Lower leg skin (tissue), 4 donors: ENCODE data around the gene MRM3. TPM values are rescaled to one million over a fixed set of nuclear protein-coding genes. Genes with fewer than 3 reads are reported as not detected.

Source experiments
- DNase-seq, 2 donors: peaks; one replicate each; pipeline ENCODE4 v3.0.0-alpha.2; 2019; ENCODE audit warnings: low spot score in 2 of 2
- H3K4me3 ChIP-seq: fragments of 200-600 bp; sonication (generic); 2 replicates; pipeline ENCODE4 v1.5.1; 2017; ENCODE audit warnings: mild to moderate bottlenecking, low read depth; ENCODE audit not compliant: poor library complexity, severe bottlenecking
- POLR2A ChIP-seq, 2 donors: fragments of 450-650 bp; IDR thresholded peaks; one replicate each; pipeline ENCODE4 v1.6.1; 2016 to 2017; ENCODE audit warnings: antibody characterized with exemption in 2 of 2, mild to moderate bottlenecking in 1 of 2, moderate library complexity in 1 of 2
- WGBS, 2 donors: methylation state at CpG; one replicate each; pipeline ENCODE4 v1.1.5; 2018; 5-methylcytosine and 5-hydroxymethylcytosine counted together
- intact Hi-C: fragments of 100-400 bp; cut with DNase I; formaldehyde crosslinking; loops from one replicate; pipeline ENCODE4 v1.15.0; 2023; ENCODE audit warnings: low total_unique reads
- total RNA-seq, 4 donors: library from RNA; depleted of rRNA; stranded (reverse); fragments of >200 nt; gene quantifications; one replicate each; pipeline ENCODE4 v1.1.0, GENCODE V29; 2016
- TF ChIP-seq, protein P1 (sequence below), 3 donors: fragments of 450-650 bp; IDR thresholded peaks; one replicate each; pipeline ENCODE4 v1.5.1; 2016; ENCODE audit warnings: antibody characterized with exemption in 3 of 3, mild to moderate bottlenecking in 3 of 3, moderate library complexity in 2 of 3

MRM3 gene
- total RNA-seq, 4 donors from 2014 or later, result 28.9 to 44.9 (median 35.8) TPM

DNA sequence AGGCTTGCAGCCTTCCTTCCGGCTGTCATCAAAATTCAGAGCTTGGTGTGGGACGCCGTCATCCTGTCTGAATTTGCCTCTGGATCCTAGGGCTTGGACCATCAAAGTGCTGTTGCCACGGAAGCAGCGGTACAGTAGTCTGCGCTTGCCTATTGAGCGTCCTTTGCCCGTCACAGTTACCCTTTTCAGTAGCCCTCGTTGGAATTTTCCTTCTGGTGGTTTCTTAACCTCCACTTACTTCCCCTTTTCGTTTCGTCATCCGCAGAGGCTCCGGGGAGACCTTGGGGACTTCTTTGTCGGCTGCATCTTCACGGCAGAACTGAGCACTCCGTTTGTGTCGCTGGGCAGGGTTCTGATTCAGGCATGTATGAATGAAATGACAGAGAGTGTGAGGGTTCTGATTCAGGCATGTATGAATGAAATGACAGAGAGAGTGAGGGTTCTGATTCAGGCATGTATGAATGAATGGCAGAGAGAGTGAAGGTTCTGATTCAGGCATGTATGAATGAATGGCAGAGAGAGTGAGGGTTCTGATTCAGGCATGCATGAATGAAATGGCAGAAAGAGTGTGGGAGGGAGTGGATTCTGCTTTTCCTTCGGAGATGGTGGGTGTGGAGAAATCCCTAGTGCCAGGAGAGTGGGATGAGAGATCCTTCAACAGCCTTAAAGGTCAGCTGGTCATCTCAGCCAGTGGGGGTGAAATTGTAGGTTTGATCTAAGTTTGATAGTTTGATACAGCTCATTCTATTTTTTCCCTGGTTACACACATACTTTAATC is 41.7 kb upstream of the MRM3 start:
- WGBS, 2 donors, result 82 to 84% methylated on average over 18 of the region's 18 CpGs
- intact Hi-C loops, result no loop called here
- no peak for DNase-seq
- H3K4me3 ChIP-seq, result no peak overlapping the region
- TF ChIP-seq, protein P1, sequence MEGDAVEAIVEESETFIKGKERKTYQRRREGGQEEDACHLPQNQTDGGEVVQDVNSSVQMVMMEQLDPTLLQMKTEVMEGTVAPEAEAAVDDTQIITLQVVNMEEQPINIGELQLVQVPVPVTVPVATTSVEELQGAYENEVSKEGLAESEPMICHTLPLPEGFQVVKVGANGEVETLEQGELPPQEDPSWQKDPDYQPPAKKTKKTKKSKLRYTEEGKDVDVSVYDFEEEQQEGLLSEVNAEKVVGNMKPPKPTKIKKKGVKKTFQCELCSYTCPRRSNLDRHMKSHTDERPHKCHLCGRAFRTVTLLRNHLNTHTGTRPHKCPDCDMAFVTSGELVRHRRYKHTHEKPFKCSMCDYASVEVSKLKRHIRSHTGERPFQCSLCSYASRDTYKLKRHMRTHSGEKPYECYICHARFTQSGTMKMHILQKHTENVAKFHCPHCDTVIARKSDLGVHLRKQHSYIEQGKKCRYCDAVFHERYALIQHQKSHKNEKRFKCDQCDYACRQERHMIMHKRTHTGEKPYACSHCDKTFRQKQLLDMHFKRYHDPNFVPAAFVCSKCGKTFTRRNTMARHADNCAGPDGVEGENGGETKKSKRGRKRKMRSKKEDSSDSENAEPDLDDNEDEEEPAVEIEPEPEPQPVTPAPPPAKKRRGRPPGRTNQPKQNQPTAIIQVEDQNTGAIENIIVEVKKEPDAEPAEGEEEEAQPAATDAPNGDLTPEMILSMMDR (IDR thresholded peaks at IDR 0.05), result no peak
- TF ChIP-seq POLR2A (IDR thresholded peaks at IDR 0.05), result no peak

GRCh38 chr17:742147-742793 is 39.9 kb upstream of the MRM3 start:
- no peak for DNase-seq
- 86 to 88% methylated on average over 11 of the region's 11 CpGs for WGBS, 2 donors
- no peak for TF ChIP-seq POLR2A (IDR thresholded peaks at IDR 0.05)
- TF ChIP-seq, protein P1 (IDR thresholded peaks at IDR 0.05), result no peak
- H3K4me3 ChIP-seq, result no peak overlapping the region
- intact Hi-C loops, result no loop called here

DNA sequence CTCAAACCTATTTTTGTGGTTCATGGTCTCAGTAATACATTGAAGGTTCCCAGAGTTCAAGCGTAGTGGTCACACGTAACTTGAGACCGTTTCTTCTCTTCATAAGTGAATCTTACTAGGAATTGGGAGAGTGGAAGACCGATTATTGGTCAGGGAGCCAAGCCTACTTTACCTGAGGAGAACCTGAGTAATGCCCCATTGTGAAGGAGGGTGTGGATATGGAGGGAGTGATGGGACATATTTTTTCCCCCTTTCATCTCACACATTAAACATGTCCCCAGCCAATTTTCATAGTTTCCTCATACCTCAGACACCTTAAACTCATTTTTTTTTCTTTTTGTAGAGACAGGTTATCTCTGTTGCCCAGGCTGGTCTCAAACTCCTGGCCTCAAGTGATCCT is 39.0 kb upstream of the MRM3 start:
- intact Hi-C loops, result no loop called here
- no peak for DNase-seq
- TF ChIP-seq, protein P1 (IDR thresholded peaks at IDR 0.05), result no peak
- TF ChIP-seq POLR2A (IDR thresholded peaks at IDR 0.05), result no peak
- 84 to 92% methylated on average over 4 of the region's 4 CpGs for WGBS, 2 donors
- H3K4me3 ChIP-seq, result no peak overlapping the region

DNA sequence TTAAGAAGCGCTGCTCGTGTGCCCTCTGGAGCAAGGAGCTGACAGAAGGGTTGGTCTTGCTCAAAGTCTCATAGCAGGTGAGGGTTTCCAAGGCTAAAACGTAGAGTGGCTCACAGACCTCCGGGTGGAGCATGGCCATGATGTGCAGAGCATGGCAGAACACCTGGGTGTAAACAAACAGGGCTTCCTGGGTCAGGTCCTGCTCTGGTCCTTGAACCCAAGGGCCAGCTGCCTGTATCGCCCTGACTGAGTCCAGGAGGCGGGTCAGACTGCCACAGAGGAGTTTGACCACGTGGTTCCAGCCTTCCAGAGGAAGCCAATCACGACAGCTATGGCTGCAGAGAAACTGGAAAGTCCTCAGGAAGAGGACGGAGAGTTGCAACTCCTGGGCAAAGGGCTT is 37.2 kb upstream of the MRM3 start:
- DNase-seq, result no peak
- no peak for TF ChIP-seq POLR2A (IDR thresholded peaks at IDR 0.05)
- TF ChIP-seq, protein P1 (IDR thresholded peaks at IDR 0.05), result no peak
- intact Hi-C loops, result no loop called here
- 90 to 91% methylated on average over 9 of the region's 9 CpGs for WGBS, 2 donors
- no peak overlapping the region for H3K4me3 ChIP-seq

- WGBS, 2 donors, result 90 to 92% methylated on average over 11 of the region's 11 CpGs
- no peak for TF ChIP-seq POLR2A (IDR thresholded peaks at IDR 0.05)
- TF ChIP-seq, protein P1 (IDR thresholded peaks at IDR 0.05), result no peak
- DNase-seq, result no peak
- intact Hi-C loops, result no loop called here
- H3K4me3 ChIP-seq, result no peak overlapping the region
Observed at GRCh38 chr17:745406-745805, 36.7 kb upstream of the MRM3 start.
